GM12878 (cell line): ENCODE results near the gene AP3M1. TPM values are rescaled to one million over a fixed set of nuclear protein-coding genes. Genes with fewer than 3 reads are reported as not detected.

Experiments used
- ATAC-seq: fragments of 200-7000 bp; cut with Tn5 transposase; 3 replicates; pipeline ENCODE4 v1.9.1; 2020; ENCODE audit warnings: mild to moderate bottlenecking, moderate library complexity
- BruUV-seq: library from RNA; stranded (reverse); fragments of 400-500 nt; replicated peaks from 2 replicates; lab custom pipeline; 2021; lab: Mats Ljungman, UMichigan
- CTCF ChIA-PET: fragments of 300-600 bp; sonication (Branson Sonifier 250); formaldehyde crosslinking; extraction: SDS; loops from one replicate; lab custom pipeline; 2021; ENCODE audit warnings: inconsistent platforms; lab: Yijun Ruan, JAX
- POLR2A ChIA-PET: fragments of 350-600 bp; formaldehyde crosslinking; extraction: SDS; loops from one replicate; lab custom pipeline; 2021; ENCODE audit warnings: inconsistent platforms; lab: Charles Lee
- RAD21 ChIA-PET: fragments of 300-600 bp; sonication (Branson Sonifier 250); formaldehyde crosslinking; loops from one replicate; lab custom pipeline; 2023; ENCODE audit warnings: antibody characterized with exemption; ENCODE audit not compliant: unreplicated experiment; lab: Charles Lee
- SMC1A ChIA-PET: fragments of 300-600 bp; sonication (Branson Sonifier 250); formaldehyde crosslinking; loops from one replicate; lab custom pipeline; 2023; ENCODE audit not compliant: unreplicated experiment, uncharacterized antibody; lab: Charles Lee
- DNase-seq: peaks from one replicate; pipeline ENCODE4 v3.0.0-alpha.2; 2011; ENCODE audit warnings: low read depth, low spot score
- FAIRE-seq: peaks from 3 replicates; lab custom pipeline; 2011; peaks lifted over from hg19 to GRCh38; lab: Jason Lieb, UNC
- H2AFZ ChIP-seq: 2 replicates; pipeline ENCODE4 v1.6.0; 2011; ENCODE audit warnings: low read depth, low read length, control low read depth; ENCODE audit not compliant: control insufficient read depth
- H3K27ac ChIP-seq: 2 replicates; pipeline ENCODE4 v1.5.1; 2011; ENCODE audit warnings: control low read depth; ENCODE audit not compliant: control insufficient read depth, insufficient read depth
- H3K27me3 ChIP-seq, 2 experiments: replicated peaks in 1 of 2; 2 replicates each; pipeline versions ENCODE4 v1.6.0 to v1.6.1; 2011; ENCODE audit warnings: low read length in 1 of 2; ENCODE audit not compliant: control insufficient read depth in 2 of 2, insufficient read depth in 2 of 2
- H3K36me3 ChIP-seq, 2 experiments: 2 replicates each; pipeline ENCODE4 v1.5.1; 2011; ENCODE audit warnings: low read length in 1 of 2; ENCODE audit not compliant: control insufficient read depth in 2 of 2, insufficient read depth in 2 of 2
- H3K4me1 ChIP-seq: 2 replicates; pipeline ENCODE4 v1.6.1; 2011; ENCODE audit warnings: mild to moderate bottlenecking, low read length, moderate library complexity, mixed read lengths; ENCODE audit not compliant: control insufficient read depth, insufficient read depth
- H3K4me2 ChIP-seq: 2 replicates; pipeline ENCODE4 v1.6.0; 2011; ENCODE audit warnings: control low read depth; ENCODE audit not compliant: control insufficient read depth, insufficient read depth
- H3K4me3 ChIP-seq: fragments of 200-600 bp; sonication (generic); 2 replicates; pipeline ENCODE4 v1.5.1; 2016
- H3K79me2 ChIP-seq: 2 replicates; pipeline ENCODE4 v1.6.0; 2011; ENCODE audit warnings: low read length; ENCODE audit not compliant: control insufficient read depth, insufficient read depth
- H3K9ac ChIP-seq: 2 replicates; pipeline ENCODE4 v1.8.0; 2011; ENCODE audit warnings: low read length, control low read depth, mixed read lengths; ENCODE audit not compliant: control insufficient read depth, insufficient read depth
- H3K9me3 ChIP-seq: replicated peaks from 3 replicates; pipeline ENCODE4 v1.5.1; 2011; ENCODE audit warnings: mild to moderate bottlenecking, low read length; ENCODE audit not compliant: control insufficient read depth, insufficient read depth
- H4K20me1 ChIP-seq: 2 replicates; pipeline ENCODE4 v1.6.0; 2011; ENCODE audit not compliant: control insufficient read depth, insufficient read depth
- SPI1 ChIP-seq: IDR thresholded peaks from 2 replicates; pipeline ENCODE4 v1.6.1; 2011; ENCODE audit warnings: low read depth, mild to moderate bottlenecking, low read length, moderate library complexity, borderline replicate concordance; ENCODE audit not compliant: insufficient read depth
- SREBF1 ChIP-seq: IDR thresholded peaks from 2 replicates; pipeline ENCODE4 v1.6.1; 2012; ENCODE audit warnings: mild to moderate bottlenecking, low read length
- WGBS: methylation state at CpG from one replicate; pipeline ENCODE4 v1.1.6; 2016; ENCODE audit warnings: low lambda C conversion rate; ENCODE audit not compliant: insufficient replicate concordance, insufficient coverage; ENCODE audit errors: missing lambda C conversion rate; 5-methylcytosine and 5-hydroxymethylcytosine counted together
- in situ Hi-C: fragments of 300-500 bp; cut with MboI; formaldehyde crosslinking; loops from 9 replicates; pipeline ENCODE4 v1.14.3; 2018; ENCODE audit warnings: mixed read lengths
- intact Hi-C: fragments of 100-400 bp; cut with micrococcal nuclease; formaldehyde crosslinking; loops from one replicate; pipeline ENCODE4 v1.14.2; 2022; ENCODE audit not compliant: unreplicated experiment
- polyA plus RNA-seq, 11 experiments: library from polyadenylated mRNA; depleted of rRNA in 4 of 11; unstranded in 6 of 11; stranded (reverse) in 5 of 11; fragments of >200 nt; fragmentation: Nextera tagmentation in 4 of 11; fragmentation: Illumina TruSeq in 1 of 11; extraction: Ambion mirVana in 4 of 11; extraction: Trizol in 1 of 11; gene quantifications; 1 replicate in 1 of 11; 2 replicates in 10 of 11; pipeline versions ENCODE4 v1.2.1 to v1.2.3, GENCODE V29; 2011 to 2016; ENCODE audit warnings: inconsistent platforms in 2 of 11, missing spikeins in 2 of 11, low read depth in 1 of 11
- total RNA-seq, 4 experiments: library from RNA; depleted of rRNA in 3 of 4; stranded (reverse); fragments of >200 nt in 3 of 4; fragmentation: Illumina TruSeq in 1 of 4; extraction: Trizol in 1 of 4; gene quantifications; 2 replicates each; pipeline versions ENCODE4 v1.2.1 to v1.2.3, GENCODE V29; 2013 to 2021
- TF ChIP-seq, protein P1 (sequence below): fragments of 450-650 bp; formaldehyde crosslinking; IDR thresholded peaks from 2 replicates; pipeline ENCODE4 v1.4.0; 2022; ENCODE audit warnings: mild to moderate bottlenecking, moderate library complexity

The AP3M1 gene
- total and polyA plus RNA-seq, 10 of the 15 experiments (the other 5 are each of a cell fraction or from before 2014, with no cell fraction given) = 22.1 to 83.4 (median 47.7) TPM

DNA sequence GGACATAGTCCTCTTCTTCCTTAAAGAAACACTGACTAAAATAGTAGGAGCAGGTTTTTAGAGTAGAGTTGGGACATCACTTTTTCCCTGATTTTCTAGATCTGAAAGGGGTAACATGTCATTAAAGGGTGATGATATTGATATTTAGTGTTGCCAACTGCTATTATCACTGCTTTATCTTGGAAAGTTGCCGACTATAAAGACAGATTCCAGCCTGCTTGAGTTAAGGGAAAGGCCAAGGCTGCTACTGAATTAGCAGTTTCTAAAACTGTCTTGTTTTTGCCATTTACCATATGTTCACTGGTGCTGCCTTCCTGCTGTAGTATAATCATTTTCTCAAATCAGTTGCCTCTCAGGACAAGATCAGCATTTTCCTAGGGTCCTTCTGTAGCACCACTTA, 29.7 kb downstream of the AP3M1 start:
- no peaks in the 10 kb centered on the region for H3K27me3 ChIP-seq
- ATAC-seq (no peak), DNase-seq (no peak), FAIRE-seq (no peak)
- no peak overlapping the region for H2AFZ ChIP-seq
- intact Hi-C loops (loop anchor here (10.0 kb wide), 1 partner anchor 974 kb away; a partner anchor contains a TSS), in situ Hi-C loops (no loop called here)
- no TSS peak for BruUV-seq
- TF ChIP-seq, protein P1, sequence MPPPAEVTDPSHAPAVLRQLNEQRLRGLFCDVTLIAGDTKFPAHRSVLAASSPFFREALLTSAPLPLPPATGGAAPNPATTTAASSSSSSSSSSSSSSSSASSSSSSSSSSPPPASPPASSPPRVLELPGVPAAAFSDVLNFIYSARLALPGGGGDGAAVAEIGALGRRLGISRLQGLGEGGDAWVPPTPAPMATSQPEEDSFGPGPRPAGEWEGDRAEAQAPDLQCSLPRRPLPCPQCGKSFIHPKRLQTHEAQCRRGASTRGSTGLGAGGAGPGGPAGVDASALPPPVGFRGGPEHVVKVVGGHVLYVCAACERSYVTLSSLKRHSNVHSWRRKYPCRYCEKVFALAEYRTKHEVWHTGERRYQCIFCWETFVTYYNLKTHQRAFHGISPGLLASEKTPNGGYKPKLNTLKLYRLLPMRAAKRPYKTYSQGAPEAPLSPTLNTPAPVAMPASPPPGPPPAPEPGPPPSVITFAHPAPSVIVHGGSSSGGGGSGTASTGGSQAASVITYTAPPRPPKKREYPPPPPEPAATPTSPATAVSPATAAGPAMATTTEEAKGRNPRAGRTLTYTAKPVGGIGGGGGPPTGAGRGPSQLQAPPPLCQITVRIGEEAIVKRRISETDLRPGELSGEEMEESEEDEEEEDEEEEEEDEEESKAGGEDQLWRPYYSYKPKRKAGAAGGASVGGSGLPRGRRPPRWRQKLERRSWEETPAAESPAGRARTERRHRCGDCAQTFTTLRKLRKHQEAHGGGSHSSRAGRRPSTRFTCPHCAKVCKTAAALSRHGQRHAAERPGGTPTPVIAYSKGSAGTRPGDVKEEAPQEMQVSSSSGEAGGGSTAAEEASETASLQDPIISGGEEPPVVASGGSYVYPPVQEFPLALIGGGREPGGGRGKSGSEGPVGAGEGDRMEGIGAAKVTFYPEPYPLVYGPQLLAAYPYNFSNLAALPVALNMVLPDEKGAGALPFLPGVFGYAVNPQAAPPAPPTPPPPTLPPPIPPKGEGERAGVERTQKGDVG (CRISPR knock-in tag) = no peak
- TF ChIP-seq SREBF1 = no peak
- no peak for TF ChIP-seq SPI1
- ChIA-PET POLR2A (interaction anchor here (0.9 to 1.2 kb wide), 2 partner anchors 13 to 21 kb away, joined by 3 read pairs; no protein-coding TSS in a partner anchor), CTCF (interaction anchor here (0.8 to 1.5 kb wide), 5 partner anchors 17 to 113 kb away, joined by 3 to 4 read pairs (median 3); no protein-coding TSS in a partner anchor), SMC1A (interaction anchor here (3.8 kb wide), 1 partner anchor 11 kb away, joined by 23 read pairs; no protein-coding TSS in a partner anchor), RAD21 (no interaction called here)
- H3K36me3 ChIP-seq = peaks cover 7 to 38% of the 10 kb centered on the region in 2 experiments
- H3K4me2 ChIP-seq = no peak overlapping the region
- no peak overlapping the region for H3K27ac ChIP-seq
- no peaks in the 10 kb centered on the region for H4K20me1 ChIP-seq
- WGBS = 89% methylated on average over 1 of the region's 1 CpG
- peaks cover 10% of the 10 kb centered on the region for H3K4me1 ChIP-seq
- H3K79me2 ChIP-seq = no peaks in the 10 kb centered on the region
- H3K4me3 ChIP-seq = no peak overlapping the region
- no peaks in the 10 kb centered on the region for H3K9me3 ChIP-seq
- no peak overlapping the region for H3K9ac ChIP-seq
